ENCODE results near the gene PTBP3.

The PTBP3 gene

GRCh38 chr9:112265391-112265790 lies 68.0 kb downstream of the PTBP3 start:
- no peak for DNase-seq

GRCh38 chr9:112262577-112262976 lies 70.8 kb downstream of the PTBP3 start:
- no peak for DNase-seq

GRCh38 chr9:112261133-112261532 lies 72.3 kb downstream of the PTBP3 start:
- no peak for DNase-seq

GRCh38 chr9:112258106-112258505 lies 75.3 kb downstream of the PTBP3 start:
- no peak for DNase-seq

- no peak for DNase-seq
Observed at GRCh38 chr9:112252194-112252593, 81.2 kb downstream of the PTBP3 start.

GRCh38 chr9:112249277-112249676 lies 84.1 kb downstream of the PTBP3 start:
- no peak for DNase-seq

DNA sequence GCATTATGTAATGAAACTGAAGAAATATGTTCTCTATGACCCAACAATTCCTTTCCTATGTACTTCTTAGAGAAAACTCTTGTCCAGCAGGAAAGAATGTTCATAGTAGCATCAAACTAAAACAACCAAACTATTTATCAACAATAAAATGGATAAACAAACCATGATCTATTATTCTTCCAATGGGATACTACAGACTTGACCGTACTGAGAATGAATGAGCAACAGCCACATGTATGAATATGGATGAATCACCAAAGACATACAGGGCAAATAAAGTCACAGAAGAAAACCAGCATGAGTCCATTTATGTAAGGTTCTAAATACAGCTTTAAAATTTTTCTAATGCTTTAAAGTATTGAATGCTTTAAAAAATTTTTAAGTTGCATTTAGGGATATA lies 84.7 kb downstream of the PTBP3 start:
- no peak for DNase-seq

DNA sequence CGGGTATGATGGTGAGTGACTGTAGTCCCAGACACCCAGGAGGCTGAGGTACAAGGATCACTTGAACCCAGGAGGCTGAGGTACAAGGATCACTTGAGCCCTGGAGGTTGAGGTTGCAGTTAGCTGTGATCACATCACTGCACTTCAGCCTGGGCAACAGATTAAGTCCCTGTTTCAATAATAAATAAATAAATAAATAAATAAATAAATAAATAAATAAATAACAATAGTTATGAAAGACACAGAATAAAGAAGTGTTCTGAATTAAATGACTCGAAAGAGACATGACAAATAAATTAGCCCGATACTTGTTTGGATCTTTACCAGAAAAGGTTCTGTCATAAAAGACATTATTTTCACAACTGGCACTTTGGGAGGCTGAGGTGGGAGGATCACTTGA lies 86.3 kb downstream of the PTBP3 start:
- DNase-seq: no peak

DNA sequence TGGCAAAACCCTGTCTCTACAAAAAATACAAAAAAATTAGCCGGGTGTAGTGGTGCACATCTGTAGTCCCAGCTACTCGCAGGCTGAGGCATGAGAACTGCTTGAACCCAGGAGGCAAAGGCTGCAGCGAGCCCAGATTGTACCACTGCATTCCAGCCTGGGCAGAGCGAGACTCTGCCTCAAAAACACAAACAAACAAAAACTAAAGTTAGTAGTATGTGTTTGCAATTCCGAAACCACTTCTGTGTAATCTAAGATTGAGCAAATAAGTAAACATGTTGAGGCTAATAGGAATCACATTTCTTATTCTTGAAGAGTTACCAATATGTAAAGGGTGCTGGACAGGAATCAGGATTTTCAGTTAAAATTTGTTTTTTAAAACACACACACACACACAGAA lies 88.3 kb downstream of the PTBP3 start:
- no peak for DNase-seq

- no peak for DNase-seq
Observed at GRCh38 chr9:112242147-112242804, 91.1 kb downstream of the PTBP3 start.

GRCh38 chr9:112241491-112241890 lies 91.9 kb downstream of the PTBP3 start:
- DNase-seq: no peak

DNA sequence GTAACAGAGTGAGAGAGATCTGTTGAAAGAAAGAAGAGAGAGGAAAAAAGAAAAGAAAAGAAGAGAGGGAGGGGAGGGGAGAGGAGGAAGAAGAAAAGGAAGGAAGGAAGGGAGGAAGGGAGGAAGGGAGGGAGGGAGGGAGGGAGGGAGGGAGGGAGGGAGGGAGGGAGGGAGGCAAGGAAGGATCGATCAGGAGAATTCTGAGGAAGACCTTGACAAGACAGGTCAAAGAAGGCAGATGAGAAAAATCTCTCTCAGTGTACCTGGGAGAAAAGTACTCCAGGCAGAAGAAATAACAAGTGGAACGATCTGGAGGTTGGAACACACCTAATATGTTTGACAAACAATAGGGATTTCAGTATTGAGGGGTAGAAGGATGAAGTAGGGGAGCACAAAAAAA lies 93.7 kb downstream of the PTBP3 start:
- no peak for DNase-seq

DNA sequence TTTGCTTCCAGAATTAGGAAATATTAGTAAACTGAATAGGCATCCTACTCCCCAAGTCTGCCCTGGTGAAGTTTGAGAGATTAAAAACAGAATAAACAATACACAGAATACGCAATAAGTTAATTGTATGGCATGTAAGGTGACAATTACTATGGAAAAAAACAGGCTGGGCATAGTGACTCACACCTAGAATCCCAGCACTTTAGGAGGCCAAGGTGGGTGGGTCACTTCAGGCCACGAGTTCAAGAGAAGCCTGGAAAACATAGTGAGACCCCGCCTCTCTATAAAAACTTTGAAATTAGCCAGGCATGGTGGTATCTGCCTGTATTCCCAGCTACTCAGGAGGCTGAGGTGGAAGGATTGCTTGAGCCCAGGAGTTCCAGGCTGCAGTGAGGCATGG lies 94.1 kb downstream of the PTBP3 start:
- no peak for DNase-seq

- DNase-seq: no peak
Observed at GRCh38 chr9:112234779-112235178, 98.6 kb downstream of the PTBP3 start.

GRCh38 chr9:112233769-112234168 lies 99.7 kb downstream of the PTBP3 start:
- no peak for DNase-seq

DNA sequence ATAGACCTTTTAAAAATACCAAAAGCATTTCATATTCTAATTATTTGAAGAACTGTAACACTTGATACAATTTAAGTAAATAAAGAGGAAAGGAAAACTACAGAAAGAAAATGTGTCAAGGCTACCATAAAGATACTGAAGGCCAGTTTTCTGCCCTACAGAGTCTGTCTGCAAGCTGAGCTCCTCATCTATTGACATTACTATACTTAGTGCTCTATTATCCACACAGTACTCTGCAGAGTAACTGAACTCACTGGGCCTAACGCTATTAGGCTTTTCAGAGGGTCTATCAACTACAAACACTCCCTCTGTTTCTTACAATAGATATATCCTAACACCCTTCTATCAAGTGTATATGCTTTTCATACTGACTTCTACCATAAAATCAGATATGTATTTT lies 101.2 kb downstream of the PTBP3 start:
- no peak for DNase-seq

GRCh38 chr9:112226091-112226490 lies 107.3 kb downstream of the PTBP3 start:
- DNase-seq: no peak

- no peak for DNase-seq
Observed at GRCh38 chr9:112224401-112225289, 108.8 kb downstream of the PTBP3 start.

DNA sequence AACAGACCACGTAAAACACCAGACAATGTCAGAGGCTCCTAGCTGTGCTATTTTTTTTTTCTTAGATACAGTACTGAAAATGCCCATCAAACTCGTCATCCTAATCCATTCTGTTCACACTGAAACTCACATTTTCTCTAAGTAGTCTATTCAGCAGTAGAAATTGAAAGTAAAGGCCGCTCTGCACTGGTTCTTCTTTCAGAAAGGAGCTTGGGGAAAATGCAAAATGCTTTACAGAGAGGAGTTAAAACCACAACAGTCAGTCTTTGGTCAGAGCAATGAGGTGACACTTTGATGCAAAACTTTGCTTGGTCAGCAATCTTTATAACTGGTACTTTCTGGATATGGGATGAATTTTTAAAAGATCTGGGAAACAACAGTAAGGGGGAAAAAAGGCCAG lies 114.5 kb downstream of the PTBP3 start:
- no peak for DNase-seq

- no peak for DNase-seq
Observed at GRCh38 chr9:112212926-112213325, 120.5 kb downstream of the PTBP3 start.

DNA sequence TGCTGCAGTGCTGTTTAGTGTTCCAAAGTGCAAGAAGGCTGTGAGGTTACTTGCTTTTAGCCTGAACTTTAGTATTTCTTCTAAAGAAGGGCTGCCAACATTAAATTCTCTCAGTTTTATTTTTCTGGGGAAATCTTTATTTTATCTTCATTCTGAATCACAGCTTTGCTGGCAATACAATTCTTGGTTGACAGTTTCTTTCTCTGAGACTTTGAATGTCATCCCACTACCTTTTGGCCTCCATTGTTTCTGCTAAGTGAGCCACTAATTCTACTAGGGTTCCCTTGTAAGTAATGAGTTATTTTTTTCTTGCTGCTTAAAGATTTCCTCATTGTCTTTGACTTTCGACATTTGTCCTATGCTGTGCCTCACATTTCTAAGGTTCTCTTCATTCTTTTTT lies 126.0 kb downstream of the PTBP3 start:
- DNase-seq: no peak

DNA sequence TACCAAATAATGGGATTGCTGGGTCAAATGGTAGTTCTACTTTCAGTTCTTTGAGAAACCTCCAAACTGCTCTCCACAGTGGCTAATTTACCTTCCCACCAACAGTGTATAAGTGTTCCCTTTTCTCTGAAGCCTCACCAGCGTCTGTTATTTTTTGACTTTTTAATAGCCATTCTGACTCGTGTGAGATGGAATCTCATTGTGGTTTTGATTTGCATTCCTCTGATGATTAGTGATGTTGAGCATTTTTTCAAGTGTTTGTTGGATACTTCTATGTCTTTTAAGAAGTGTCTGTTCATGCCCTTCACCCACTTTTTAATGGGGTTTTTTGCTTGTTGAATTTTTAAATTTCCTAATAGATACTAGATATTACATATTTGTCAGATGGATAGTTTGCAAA lies 129.9 kb downstream of the PTBP3 start:
- DNase-seq: no peak

GRCh38 chr9:112200711-112201110 lies 132.7 kb downstream of the PTBP3 start:
- DNase-seq: no peak

GRCh38 chr9:112198646-112199045 lies 134.8 kb downstream of the PTBP3 start:
- no peak for DNase-seq
